ENCODE measurements around the gene SLX4IP.

Gene SLX4IP

DNA sequence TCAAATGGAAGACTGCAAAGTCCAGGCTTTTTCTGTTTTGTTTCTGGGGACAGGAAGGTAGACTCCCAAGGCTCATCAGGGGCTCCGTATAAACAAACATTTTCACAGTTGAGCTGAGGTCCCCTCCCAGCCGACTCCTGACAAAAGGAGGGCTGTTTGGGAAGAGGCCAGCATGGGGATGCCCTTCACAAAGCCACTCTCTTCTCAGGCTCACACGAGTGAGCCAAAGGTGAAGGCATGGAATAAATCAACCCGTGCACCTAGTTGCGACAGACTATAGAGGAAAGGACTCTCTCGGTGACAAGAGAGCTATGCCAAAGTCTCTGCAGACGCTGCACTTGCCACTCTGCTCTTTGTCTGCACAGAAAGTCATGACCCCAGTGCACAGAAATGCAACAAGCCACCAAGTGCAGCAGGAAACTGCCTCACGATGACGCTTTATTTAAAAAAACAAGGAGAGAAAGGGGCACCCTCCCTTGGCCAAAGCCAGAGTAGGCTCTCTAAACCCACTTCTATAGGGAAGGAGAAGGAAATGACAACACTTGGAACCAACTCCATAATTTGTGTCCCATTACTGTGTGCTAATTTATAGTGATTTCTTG is 217.7 kb downstream of the SLX4IP start:
- DNase-seq (ENCODE audit: insufficient read length, low spot score) (no peak), FAIRE-seq (no peak)
- TF ChIP-seq POLR2A (IDR thresholded peaks at IDR 0.05; ENCODE audit: low read depth, low read length) = no peak

DNA sequence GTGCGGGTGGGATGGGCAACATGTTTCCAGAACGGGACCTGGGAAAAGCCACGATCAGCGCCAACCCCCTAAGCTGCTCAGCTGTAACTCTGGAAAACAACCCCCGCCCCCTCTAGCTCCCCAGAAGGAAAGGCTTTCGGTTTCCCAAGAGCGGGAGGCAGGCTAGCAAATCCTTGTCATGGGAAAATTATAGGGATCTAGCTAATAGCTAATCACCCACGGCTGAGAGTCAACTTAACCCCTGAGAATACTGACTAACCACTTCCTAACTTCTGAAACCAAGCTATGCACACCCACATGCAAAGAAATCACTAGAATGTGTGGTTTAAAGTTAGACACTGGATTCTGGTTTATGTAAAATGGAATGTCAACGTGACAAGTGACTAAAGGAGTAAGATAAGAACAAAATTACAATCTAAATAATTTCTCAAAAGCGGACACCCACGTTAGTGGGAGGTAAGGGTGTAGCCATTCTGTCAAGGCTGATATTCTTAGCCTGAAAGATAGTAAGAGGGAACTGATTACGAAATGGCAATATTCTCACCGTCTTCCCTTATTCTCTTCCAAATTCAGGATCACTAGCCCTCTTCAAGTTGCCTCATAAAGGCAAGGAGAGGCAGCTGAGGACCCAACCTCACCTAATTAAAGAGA is 218.6 kb downstream of the SLX4IP start:
- no peak for FAIRE-seq
- no peak for TF ChIP-seq POLR2A (IDR thresholded peaks at IDR 0.05; ENCODE audit: low read depth, low read length)
- no peak for DNase-seq (ENCODE audit: insufficient read length, low spot score)

DNA sequence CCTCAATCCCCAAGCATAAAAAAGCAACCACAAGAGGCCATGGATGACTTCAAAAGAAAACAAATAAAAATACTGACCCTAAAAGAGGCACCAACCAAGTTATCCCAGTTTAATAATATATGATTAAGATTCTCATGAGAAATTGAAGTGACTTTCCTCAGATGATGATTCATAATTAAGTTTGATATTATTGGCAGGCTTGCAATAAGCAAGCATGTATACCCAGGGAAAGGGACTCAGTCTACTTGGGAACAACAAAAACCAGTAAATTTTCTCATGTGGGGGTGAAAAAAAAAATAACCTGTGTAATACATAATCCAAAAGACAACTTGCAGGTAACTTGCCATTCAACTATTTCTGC is 219.1 kb downstream of the SLX4IP start:
- DNase-seq (ENCODE audit: insufficient read length, low spot score) = no peak
- no peak for FAIRE-seq
- no peak for TF ChIP-seq POLR2A (IDR thresholded peaks at IDR 0.05; ENCODE audit: low read depth, low read length)

DNA sequence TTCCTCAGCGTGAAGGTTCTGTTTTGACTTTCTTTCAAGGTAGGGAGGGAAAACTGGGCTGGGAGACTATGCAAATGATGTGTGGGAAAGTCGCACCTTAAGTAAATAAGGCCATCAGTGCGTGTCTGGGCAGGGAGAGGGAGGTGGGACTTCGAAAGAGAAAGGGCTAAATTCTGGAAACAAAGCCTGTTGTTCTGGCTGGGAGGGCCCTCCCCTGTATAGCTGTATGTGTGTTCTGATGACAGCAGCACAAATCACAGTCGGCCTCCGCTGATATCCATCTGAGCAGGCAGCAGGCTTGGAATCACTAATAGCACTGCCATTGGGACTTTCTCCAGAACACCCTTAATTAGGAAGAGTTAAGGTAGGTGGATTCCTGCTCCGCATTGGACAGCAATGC is 219.5 kb downstream of the SLX4IP start:
- FAIRE-seq = no peak

DNA sequence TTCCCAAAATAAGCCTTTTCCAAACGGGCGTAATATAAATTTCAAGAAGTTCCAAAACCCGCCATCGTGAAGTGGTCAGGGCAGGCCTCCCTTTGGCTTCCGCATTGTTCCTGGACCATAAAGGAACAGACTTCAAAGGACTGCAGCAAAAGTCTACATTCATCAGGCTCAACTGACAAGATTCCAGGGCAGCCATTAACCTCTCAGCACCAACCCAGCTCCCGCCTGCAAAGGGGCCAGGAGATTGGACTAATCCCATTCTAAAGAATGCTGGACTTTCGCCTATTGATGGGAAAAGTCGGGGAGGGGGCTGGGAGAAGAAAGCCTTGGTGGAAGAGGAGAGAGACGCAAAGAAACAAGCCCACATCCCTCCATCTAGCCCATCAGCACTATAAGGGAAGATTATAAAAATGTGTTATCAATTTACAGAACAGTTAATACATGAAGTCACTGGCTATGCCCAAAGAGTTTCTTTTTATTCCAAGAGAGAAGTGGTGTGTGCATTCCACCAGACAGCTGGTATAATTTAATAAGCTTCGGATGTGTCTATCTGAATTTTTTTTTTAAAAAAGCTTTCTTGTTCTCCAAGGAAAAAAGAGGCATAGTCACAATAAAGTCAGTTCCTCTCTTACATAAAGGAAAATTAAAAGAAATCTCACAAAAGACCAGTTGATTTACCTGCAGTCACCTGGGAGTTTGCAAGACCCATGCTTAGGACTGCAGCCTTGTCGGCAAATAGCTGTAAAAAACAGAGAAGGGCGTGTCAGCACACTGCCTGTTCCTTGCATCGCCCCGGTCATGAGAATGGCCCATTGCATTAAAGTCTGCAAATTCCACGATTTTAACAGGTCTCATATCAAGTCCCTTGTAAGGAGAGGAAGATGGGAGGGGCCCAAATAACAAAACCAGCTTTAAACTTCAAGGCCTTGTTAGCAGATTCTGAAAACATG is 220.9 kb downstream of the SLX4IP start:
- TF ChIP-seq POLR2A (IDR thresholded peaks at IDR 0.05; ENCODE audit: low read depth, low read length) = no peak
- DNase-seq (ENCODE audit: insufficient read length, low spot score) (no peak), FAIRE-seq (no peak)

More for the DNA sequence above, 219.5 kb downstream of the SLX4IP start:
- DNase-seq (ENCODE audit: insufficient read length, low spot score) = no peak
- TF ChIP-seq POLR2A (IDR thresholded peaks at IDR 0.05; ENCODE audit: low read depth, low read length) = no peak

DNA sequence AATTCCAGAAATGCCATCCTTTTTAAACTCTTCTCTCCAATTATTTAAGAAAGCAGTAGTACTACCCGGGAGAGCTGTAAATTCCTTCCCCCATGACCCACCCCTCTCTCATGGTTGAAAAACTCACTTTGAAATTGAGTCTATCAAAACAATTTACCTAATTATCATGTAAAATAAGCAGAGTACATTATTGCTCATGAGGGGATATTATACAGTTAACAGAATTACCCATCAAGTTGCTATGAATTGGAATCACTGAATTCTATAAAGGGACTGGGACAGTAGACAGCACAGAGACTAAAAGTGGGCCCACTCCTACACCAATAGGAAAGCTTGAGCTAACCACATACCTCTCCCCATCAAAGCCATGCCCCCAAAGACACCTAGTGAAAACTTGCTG is 222.3 kb downstream of the SLX4IP start:
- no peak for FAIRE-seq
- DNase-seq (ENCODE audit: insufficient read length, low spot score) = no peak
- TF ChIP-seq POLR2A (IDR thresholded peaks at IDR 0.05; ENCODE audit: low read depth, low read length) = no peak

DNA sequence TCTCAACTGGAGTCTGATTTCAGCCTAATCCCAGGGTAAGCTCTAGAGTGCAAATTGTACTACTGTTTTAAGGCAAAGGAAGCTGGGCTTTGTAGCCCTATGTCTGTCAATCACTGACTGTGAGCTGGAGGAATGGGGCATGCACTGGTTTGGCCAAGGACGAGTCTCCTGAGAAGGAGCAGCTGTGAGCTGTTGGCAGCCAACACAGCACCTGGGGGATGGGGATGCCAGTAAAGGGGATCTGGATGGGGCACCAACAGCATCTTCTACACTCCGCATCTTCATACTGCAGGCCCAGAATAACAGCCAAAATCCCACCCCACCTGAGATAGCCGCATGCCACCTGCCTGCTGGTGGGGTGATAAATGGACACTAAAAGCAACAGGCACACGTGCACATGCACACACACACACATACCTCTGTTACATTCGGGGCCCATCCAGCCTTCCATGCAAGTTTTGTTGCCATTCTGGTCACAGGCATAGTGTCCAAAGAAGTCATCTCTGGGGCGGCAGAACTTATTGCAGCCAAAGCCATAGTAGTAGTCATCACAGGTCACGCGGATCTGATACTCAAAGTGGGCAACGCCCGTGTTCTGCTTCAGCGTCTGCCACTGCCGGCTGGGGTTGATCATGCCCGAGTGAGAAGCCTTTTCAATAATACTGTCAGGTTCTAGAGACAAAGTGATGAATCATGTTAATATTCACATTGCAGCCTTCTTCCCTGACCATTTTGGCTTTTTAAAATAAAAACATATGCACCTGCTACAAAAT is 223.1 kb downstream of the SLX4IP start:
- no peak for TF ChIP-seq POLR2A (IDR thresholded peaks at IDR 0.05; ENCODE audit: low read depth, low read length)
- FAIRE-seq (no peak), DNase-seq (ENCODE audit: insufficient read length, low spot score) (no peak)

DNA sequence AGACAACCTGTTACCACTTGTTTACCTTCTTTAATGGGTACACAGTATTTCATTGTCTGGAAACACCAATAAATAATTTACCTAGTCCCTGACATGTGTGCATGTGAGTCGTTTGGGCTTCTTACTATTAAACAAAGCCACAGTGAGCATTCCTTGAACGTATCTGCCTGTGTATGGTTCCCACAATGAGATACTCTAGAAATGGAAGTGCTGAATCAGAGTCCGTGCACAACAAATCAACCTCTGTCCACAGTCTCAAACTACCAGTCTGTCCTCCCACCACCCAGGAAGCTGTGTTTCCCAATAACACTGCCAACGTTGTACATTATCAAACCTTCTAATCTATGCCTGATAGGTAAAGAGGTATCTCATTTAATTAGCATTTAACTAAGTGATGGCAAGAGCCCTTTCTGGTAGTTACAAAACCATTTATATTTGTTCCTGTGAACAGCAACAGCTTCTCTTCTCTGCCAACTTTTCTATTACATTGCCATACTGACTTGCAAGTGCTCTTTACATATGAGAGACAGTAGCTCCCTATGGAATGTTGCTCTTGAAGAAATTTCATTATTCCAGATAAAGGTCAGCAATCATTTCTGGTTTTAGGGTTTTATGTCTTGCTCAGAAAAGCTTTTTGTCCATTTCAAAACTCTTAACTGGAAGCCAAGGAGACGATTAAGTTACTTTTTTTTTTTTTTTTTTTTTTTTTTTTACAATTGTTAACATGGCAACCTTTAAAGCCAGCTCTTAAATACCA is 223.9 kb downstream of the SLX4IP start:
- TF ChIP-seq POLR2A (IDR thresholded peaks at IDR 0.05; ENCODE audit: low read depth, low read length) = no peak
- FAIRE-seq = no peak

DNA sequence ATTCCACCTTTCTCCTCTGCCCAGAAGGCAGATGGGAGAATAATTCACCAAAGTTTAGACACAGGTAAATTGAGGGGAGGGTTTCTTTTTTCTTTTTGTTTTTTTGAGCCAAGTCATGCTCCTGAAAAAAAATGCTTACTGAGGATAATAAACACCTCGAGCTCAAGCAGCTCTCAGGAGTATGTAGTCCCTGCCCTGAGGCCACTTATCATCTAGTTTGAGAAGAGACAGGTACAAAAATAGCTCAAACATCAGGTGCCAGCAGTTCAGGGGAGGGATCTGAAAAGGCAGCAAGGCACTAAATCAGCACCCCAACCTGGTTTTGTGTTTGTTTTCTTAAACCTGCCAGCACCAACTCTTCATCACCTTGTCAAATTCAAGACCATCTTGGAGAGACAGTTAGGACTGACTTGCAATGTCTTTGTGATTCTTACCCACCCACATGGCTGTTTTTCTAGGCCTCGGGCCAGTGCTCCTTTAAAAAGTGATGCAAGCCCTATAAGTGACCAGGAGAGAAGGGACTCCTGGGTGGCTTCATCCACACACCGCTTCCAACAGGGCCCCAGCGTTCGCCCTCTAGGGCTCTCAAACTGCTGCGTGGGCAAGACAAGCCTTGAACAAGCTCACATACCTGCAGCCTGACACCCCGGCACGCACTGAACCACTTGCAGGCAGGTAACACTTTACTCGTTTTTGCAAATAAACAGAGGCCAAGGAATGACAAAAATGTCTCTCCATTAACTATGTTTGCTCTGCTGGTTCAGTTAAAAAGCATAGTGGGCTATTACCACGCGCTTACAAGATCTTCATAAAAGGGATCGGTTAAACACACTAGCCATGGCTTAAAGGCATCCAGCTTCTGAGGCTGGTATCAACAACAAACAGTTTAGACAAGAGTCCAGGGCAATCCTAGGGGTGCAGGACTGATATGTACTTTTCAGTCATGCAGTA is 224.8 kb downstream of the SLX4IP start:
- FAIRE-seq = no peak
- no peak for TF ChIP-seq POLR2A (IDR thresholded peaks at IDR 0.05; ENCODE audit: low read depth, low read length)
- DNase-seq (ENCODE audit: insufficient read length, low spot score) = no peak

More for the DNA sequence above, 223.9 kb downstream of the SLX4IP start:
- DNase-seq (ENCODE audit: insufficient read length, low spot score) = no peak

DNA sequence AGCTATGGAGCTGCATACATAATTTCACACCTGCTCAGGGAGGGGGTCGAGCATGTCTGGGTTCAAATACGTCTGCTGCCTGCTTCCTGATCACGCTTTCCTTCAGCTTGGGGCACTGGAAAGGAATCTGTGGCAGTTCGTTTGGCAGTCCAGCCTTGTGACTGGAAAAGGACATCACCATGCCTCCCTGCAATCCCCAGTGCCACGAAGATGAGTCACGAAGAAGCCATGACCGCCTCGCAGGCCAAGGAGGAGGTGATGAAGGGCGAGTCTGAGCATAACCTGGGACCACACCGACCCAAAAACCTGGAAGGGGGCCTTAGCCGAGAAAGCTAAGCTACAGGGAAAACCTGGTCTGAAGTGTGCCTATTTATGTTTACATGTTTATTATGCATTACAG is 225.6 kb downstream of the SLX4IP start:
- FAIRE-seq = no peak

DNA sequence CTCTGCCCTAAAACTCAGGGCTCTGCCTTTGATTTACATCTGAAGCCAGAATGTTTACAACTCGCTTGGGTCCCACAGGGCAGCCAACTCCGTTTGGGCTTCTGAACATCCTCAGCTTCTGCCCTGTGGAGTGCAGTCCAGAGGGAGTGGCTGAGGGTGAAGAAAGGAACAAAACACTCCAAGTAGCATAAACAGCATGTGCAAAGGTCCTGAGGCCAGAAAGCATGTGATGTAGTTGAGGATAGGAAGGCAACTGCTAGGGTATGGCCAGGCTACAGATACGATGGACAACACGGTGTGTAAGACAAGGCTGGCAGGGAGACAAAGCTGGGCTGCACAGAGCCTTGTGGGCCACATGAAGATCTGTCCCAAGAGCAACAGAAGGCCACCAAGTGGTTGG is 226.2 kb downstream of the SLX4IP start:
- DNase-seq (ENCODE audit: insufficient read length, low spot score) (no peak), FAIRE-seq (no peak)
- no peak for TF ChIP-seq POLR2A (IDR thresholded peaks at IDR 0.05; ENCODE audit: low read depth, low read length)

More for the DNA sequence above, 225.6 kb downstream of the SLX4IP start:
- no peak for DNase-seq (ENCODE audit: insufficient read length, low spot score)
- no peak for TF ChIP-seq POLR2A (IDR thresholded peaks at IDR 0.05; ENCODE audit: low read depth, low read length)

DNA sequence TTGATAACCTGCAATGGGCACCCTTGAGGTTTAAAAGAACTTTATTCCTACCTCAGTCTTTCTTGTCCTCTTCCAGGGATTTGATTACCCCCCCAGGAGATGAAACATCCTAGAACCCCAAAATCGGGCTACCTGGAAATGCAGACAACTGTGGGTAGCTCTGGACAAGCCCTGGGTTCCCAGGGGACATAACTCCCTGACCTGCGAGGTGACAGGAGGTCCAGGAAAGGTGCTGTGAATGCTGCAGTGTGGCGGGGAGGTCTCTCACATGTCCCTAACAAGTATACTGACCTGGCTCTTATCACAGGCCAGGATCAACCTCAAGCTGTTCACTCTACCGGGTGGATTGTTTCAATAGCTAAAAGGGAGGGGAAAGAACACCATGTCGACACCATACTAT is 227.0 kb downstream of the SLX4IP start:
- FAIRE-seq (no peak), DNase-seq (ENCODE audit: insufficient read length, low spot score) (no peak)
- no peak for TF ChIP-seq POLR2A (IDR thresholded peaks at IDR 0.05; ENCODE audit: low read depth, low read length)

Data from H54 (cell line).